ENCODE results near the gene TAX1BP1.

TAX1BP1 gene

GRCh38 chr7:27782849-27783248 is 42.9 kb downstream of the TAX1BP1 start:
- DNase-seq: no peak

DNA sequence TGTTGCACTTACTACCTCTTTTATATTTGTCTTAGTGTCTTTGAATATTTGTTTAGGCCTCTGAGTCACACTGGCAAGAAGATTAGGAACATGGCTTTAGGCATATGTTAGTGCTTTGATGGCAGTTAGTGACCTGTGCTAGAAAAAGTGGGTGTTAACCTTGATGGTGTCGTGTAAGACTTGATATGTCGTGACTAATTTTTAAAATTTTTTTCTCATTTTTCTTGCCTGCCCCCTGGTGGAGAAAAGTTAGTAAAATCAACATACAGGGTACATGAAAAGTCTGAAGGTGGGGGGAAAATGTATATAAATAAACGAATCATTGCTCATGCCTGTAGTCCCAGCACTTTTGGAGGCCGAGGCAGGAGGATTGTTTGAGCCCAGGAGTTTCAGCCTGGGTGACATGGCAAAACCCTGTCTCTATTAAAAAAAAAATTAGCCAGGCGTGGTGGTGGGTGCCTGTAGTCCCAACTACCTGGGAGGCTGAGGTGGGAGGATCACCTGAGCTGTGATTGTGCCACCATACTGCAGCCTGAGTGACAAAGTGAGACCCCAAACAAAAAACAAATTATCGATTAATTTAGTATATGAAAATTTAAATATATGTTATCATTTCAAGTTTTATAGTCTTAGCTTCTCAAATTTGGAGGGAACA is 44.6 kb downstream of the TAX1BP1 start:
- DNase-seq: no peak

DNA sequence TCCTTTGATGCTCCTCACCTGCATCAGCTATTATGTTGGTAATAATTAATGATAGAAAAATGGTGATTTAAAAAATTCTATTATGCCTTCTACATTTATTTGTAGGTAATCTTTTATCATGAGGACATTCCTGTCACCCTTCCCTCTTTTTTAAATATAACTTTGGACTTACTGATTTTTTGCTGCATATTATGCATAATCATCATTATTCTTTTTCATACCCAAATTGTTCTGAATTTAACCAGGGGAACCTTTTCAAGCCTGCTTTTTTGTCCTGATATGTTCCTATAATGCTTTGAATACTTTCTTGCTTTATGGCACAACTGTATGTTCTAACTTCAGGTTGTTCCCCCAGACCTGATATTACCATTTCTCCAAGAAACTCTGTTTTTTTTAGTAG is 48.5 kb downstream of the TAX1BP1 start:
- DNase-seq: no peak

DNA sequence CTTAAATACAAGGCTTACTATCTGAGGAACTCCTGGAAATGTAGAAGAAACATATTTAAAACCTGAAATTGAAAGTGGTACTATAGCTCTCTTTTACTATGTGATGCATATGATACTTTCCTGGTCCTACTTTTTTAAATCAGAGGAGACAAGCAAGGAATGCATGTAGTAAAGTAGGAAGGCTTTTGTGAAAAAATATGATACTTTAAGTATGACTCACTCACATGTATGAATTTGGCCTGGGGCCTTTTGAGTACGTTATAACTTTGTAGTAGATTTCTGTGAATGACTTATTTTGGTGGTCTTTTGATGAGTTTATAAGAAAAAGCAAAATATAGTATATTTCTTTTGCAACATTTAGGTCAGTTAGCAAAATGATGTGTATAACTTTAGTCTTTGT is 53.8 kb downstream of the TAX1BP1 start:
- DNase-seq: no peak

- DNase-seq: no peak
These were observed 56.0 kb downstream of the TAX1BP1 start for GRCh38 chr7:27795977-27796376.

GRCh38 chr7:27799212-27799611 is 59.2 kb downstream of the TAX1BP1 start:
- DNase-seq: no peak

GRCh38 chr7:27802999-27803398 is 63.0 kb downstream of the TAX1BP1 start:
- no peak for DNase-seq

GRCh38 chr7:27804139-27804538 is 64.2 kb downstream of the TAX1BP1 start:
- DNase-seq: no peak

- no peak for DNase-seq
These were observed 68.7 kb downstream of the TAX1BP1 start for GRCh38 chr7:27808626-27809025.

DNA sequence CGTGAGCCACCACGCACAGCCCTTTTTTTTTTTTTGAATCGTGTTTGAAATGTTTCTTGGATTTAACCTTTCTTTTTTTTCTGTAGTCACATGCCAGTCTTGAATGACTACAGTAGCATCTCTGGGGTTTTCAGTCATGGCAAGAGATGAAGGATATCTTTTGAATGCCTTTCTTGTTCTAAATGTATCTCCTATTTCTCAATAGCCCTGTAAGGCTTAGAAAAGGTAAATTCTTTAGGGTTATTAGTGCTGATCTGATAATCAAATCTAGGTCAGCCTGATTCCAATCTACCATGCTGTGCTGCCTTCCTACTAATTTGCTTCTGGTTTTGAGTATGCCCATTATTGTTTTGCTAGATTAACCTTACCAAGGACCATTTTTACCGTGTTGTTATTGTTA is 70.2 kb downstream of the TAX1BP1 start:
- no peak for DNase-seq

GRCh38 chr7:27812706-27813105 is 72.7 kb downstream of the TAX1BP1 start:
- DNase-seq: no peak

DNA sequence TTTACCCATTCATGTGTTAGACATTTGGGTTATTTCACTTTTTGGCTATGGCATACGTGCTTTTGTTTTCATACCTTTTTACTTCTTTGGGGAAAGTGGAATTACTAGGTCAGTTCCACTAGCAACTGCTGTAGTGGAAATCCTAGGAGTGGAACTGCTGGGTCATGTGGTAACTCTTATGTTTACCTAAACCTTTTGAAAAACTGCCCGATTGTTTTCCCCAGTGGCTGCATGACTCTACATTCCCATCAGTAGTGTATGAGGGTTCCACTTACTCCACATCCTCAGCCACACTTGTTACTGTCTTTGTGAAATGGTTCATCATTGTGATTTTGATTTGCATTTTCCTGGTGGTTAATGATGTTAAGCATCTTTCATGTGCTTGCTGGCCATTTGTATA is 82.3 kb downstream of the TAX1BP1 start:
- no peak for DNase-seq

- DNase-seq: no peak
These were observed 85.9 kb downstream of the TAX1BP1 start for GRCh38 chr7:27825891-27826290.

DNA sequence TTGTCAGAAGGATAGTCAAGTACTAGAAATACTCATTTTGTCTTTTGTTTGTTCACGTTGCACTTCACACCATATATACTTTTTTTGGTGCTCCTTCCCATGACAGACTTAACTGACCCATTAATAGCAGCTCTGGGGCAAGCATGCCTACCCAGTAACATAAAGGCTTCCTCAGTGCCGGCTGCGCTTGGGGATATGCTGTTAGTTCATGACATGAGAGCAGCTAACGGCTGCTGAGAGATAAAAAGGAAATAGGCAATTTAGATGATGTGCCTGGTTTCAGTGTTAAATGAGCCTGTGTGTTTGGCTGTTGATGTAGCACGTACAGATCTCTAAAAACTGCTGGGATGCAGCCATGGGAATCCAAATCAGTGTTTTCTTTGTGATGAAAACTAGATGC is 86.4 kb downstream of the TAX1BP1 start:
- DNase-seq: no peak

DNA sequence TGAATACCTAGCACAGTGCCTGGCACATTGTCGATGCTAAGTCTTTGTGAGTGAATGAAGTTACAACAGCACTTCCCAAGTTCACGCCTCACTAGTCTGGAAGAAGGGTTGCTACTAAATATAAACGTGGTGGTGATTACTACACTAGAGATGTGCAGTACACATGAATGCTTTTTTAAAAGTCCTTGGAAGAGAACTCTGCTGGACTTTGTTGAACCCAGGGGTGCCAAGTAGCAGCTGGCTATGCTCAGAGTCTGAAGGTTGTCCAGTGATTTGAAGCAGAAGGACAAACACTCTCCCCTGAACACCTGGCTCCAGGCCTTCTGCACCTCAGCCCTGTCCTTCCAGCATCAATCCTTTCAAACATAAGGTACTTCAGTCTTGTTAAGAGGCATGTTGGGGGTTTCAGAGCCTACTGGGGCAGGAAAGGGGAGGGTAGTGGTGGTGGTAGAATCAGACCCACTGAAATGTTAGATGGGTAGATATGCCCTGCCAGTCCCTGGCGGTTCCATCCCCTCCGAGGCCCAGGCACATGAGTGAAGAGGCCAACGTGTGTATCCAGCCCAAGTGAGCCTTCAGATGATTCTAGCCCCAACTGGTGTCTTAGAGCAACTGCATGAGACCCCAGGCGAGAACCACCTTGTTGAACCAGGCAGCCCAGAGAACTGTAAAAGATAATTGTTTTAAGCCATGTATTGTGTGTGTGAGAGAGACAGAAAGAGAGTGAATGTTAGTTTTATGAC is 94.4 kb downstream of the TAX1BP1 start:
- no peak for DNase-seq

- DNase-seq: no peak
These were observed 95.4 kb downstream of the TAX1BP1 start for GRCh38 chr7:27835376-27835775.

- DNase-seq: no peak
These were observed 96.6 kb downstream of the TAX1BP1 start for GRCh38 chr7:27836536-27836935.

DNA sequence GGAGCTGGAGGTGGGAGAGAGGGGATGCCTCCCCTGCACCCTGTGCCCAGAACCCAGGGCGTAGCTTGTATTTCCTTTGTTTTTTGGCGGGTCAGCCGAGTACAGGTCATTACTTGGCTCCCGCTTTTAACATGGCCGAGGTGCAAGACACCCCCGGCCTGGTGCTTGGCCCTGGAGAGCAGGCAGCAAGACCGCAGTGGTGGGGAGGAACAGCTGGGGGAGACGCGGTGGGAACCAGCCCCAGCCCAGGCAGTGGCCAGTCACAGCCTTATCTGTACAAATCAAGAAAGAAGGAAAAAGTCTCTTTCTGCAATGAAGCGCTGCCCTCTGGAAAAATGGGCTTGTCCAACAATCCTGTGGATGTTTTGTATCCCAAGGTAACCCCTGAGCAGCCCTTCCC is 99.1 kb downstream of the TAX1BP1 start:
- DNase-seq: no peak

DNA sequence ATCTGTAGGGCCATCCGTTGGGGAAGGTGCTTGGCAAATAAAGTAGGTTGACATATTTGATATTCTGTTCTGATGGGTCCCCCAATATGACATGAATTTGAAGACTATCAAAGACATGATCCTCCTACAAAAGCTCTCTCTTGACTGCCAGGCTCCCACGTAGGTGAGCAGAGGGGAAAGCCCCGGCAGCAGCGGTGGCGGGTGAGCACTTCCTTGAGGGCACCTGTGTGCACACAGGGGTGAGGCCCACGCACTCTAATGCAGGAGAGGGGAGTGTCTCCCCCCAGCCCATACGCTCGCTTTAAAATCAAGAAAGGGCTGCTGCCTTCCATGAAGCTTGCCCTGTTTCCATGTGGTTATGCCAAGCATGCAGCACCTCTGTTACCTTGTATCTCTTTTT is 100.4 kb downstream of the TAX1BP1 start:
- DNase-seq: peak; percentile 36

- no peak for DNase-seq
These were observed 100.9 kb downstream of the TAX1BP1 start for GRCh38 chr7:27840760-27841364.

DNA sequence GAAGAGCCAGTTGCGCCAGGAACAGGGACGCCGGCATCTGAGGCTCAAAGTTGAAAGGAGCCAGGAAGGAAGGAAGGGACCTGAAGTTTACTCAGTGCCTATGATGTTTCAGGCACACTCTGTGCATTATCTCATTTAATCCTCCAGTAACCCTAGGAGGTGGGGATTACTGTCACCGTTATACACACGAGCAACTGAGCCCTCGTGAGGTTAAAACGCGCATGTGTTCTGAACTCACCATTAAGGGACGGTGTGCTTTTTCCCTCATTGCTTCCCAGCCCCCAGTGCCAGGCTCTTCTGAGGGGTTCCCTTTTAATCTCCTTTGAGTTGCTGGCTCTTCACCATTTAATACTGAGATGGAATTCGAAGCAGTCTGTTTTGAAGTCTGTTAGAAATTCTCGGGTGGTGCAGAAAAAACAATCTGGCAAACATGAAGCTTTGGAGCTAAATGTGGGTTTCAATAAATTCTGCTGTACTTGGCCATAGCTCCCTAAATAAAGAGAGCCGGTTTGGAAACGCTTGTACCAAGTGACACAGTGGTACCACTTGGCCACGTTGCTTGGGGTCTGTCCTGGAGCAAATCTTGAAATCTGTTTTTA is 102.2 kb downstream of the TAX1BP1 start:
- DNase-seq: no peak

DNA sequence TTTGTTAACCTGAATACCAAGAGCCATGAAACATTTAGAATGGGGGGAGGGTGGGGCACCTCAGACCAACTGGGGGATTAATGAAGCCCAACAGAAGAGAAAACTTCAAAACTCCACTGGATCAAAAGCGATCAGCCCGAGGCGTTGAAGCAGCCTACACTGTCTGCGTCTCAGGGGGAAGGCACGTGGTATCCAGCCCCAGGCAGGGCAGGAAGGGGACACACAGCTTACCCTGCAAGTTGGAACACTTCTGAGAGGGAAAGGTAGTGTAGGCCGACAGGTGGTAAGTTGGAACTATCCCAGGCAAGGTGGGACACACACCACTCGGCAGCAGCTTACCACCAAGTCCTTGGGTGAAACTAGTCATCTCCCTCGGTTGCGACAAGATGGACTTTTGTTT is 102.9 kb downstream of the TAX1BP1 start:
- no peak for DNase-seq

DNA sequence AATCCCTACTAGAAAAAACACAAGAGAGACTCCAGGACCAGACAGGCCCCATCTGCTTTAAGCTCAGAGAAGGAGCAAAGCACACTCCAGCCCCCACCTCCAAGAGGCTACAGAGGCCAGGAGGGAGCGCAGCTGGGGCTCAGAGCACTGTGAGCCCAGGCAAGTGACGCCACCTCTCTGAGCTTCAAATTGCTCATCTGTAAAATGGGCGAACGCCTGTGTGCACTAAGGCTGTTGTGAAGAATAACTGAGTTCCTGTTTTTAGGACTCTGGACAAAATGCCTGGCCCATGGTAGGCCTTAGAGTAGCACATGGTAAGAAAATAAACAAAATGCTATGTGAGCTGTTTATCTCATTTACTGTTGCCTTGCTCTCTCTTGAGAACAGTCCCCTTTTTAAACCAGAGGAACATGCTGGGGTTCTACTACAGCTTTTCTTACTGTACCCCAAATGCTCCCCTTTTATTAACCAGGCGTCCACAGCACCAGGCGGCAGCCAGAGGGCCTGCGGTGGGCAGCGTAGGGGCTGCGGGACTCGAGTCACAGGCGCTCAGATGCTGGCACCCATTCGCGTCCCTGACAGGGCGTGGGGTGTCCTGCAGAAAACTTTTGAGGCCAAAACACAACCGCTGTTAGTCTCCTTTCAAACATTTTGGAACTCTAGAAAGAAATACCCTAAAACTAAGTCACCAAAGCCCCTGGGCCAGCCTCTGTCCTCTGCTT is 103.8 kb downstream of the TAX1BP1 start:
- no peak for DNase-seq

All from stimulated activated naive CD4-positive, alpha-beta T cell treated with Interleukin-2 at 50 U/mL for 16 hours (primary cell).